GM19023 (cell line): ENCODE results near the gene GSC.
"Not testable (repeated sequence)": the region's sequence is repeated elsewhere in the genome, so short reads cannot be mapped to it uniquely, and the experiment has no call there.

Experiments
- ATAC-seq: cut with Tn5 transposase; IDR thresholded peaks from one replicate; pipeline ENCODE4 v1.9.1; 2021; ENCODE audit warnings: mild to moderate bottlenecking, moderate library complexity; ENCODE audit not compliant: unreplicated experiment

Gene GSC

GRCh38 chr14:94769391-94770250 is at the start of gene GSC:
TSS of gene GSC (minus strand) at chr14:94770113. CDS start at chr14:94770015, 98 bp downstream.
- ATAC-seq, result no peak

DNA sequence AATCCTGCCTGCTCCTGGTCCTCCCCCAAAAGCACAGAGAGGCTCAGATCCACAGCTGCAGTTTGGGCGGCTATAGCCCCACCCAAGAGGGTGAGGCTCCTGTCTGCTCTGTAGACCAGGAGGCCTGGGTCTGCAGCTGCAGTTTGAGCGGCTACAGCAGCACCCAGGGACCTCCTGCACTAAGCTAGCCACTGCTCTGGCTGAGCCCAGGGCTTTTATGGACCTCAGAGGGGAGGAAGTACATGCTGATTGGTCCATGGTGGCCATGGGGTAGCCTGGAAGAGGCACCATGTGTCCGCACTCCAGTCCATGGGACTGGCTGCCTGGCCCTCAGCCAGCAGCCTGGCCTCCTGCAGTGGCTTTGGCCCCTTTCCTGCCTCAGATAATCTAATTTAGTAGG is 49.6 kb upstream of the GSC start:
- ATAC-seq, result no peak

DNA sequence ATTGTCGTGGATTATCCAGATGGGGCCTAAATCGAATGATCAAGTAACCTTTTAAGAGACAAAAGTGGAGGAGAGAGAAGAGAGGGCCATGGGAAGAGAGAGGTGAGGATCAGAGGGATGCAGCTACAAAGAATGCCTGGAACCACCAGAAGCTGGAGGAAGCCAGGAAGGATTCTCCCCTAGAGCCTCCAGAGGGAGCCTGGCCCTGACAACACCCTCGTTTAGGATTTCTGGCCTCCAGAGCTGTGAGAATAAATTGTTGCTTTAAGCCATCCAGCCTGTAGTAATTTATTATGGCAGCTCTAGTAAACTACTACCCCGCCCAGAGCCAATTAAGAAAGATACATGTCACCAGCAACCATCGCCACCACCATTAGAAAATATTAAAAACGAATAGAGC is 46.2 kb upstream of the GSC start:
- ATAC-seq, result no peak

DNA sequence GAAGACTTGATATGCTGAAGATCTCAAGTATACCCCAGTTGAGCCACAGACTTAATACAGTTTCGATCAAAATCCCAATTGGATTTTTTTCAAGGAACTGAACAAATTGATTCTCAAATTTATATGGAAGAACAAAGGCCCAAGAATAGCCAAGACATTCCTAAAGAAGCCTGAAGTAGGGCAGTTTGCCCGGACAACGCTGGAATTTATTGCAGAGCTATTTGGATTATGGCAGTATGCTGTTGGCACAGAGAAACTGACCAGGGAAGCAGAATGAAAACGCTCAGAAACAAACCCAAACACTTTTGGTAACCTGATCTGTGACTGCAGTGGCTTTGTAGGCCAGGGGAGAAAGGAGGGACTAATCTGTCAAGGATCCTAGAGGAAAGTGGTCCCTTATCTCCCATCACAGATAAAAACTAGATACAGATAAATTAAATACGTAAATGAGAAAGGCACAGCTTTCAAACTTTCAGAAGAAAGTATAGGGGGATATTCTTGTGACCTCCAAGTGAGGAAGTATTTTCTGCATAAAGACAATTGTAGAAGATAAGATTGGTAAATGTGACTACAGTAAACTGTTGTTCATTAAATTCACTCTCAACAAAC is 35.9 kb upstream of the GSC start:
- no peak for ATAC-seq

- no peak for ATAC-seq
Observed at GRCh38 chr14:94801225-94801624, 31.3 kb upstream of the GSC start.

- not testable (repeated sequence) for ATAC-seq
Observed at GRCh38 chr14:94800764-94801163, 30.9 kb upstream of the GSC start.

- ATAC-seq, result no peak
Observed at GRCh38 chr14:94797887-94798286, 28.0 kb upstream of the GSC start.

DNA sequence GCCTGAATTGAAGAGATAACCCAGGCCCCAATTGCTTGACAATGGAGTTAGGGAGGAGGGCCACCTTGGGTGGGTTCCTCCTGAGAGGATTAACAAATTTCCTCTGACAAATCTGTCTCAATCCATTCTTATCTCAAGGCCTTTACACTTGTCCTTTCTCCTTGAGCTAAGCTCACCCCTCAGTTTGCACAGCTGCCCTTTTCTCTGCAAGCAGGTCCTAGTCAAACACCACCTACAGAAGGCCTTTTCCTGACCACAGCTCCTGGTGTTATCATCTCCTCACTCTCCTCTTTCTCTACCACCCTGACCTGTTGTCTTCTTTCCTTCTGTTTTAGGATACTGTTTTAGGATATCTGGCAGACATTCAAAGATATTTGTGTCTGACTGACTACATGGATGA is 26.4 kb upstream of the GSC start:
- no peak for ATAC-seq

GRCh38 chr14:94795372-94795771 is 25.5 kb upstream of the GSC start:
- ATAC-seq, result no peak

DNA sequence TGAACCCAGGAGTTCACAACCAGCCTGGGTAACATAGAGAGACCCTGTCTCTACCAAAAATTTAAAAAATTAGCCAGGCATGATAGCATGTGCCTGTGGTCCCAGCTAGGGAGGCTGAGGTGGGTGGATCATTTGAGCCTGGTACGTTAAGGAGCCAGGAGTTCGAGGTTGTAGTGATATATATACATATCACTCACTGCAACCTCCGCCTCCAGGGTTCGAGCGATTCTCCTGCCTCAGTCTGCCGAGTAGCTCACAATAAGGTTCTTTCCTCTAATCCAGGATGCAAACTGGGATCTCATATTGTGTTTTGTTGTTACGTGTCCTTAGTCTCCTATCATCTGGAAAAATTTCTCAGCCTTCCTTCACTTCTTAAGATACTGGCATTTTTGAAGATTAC is 24.0 kb upstream of the GSC start:
- ATAC-seq, result no peak

GRCh38 chr14:94787655-94788054 is 17.7 kb upstream of the GSC start:
- ATAC-seq, result no peak

DNA sequence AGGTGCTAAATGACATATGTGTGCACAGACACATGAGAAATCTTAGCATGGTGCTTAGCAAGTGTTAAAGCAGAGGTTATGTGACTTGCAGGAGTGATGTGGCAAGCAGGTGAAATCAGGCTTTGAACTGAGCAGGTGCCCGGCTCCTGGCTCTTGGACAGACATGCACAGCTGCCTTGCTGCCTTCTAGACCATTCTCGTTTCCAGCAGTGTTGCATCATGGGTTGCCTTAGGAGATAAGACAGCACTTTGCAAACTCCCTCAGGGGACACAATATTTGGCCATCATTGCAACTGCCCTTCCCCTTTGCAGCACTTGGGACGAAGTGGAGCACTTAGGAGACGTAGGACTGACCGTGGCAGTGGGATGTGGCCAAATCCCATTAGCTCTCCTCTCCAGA is 17.2 kb upstream of the GSC start:
- ATAC-seq, result no peak

- no peak for ATAC-seq
Observed at GRCh38 chr14:94780536-94781399, 10.9 kb upstream of the GSC start.

- no peak for ATAC-seq
Observed at GRCh38 chr14:94779713-94780112, 9.8 kb upstream of the GSC start.

- ATAC-seq, result no peak
Observed at GRCh38 chr14:94775871-94776210, 5.9 kb upstream of the GSC start.

DNA sequence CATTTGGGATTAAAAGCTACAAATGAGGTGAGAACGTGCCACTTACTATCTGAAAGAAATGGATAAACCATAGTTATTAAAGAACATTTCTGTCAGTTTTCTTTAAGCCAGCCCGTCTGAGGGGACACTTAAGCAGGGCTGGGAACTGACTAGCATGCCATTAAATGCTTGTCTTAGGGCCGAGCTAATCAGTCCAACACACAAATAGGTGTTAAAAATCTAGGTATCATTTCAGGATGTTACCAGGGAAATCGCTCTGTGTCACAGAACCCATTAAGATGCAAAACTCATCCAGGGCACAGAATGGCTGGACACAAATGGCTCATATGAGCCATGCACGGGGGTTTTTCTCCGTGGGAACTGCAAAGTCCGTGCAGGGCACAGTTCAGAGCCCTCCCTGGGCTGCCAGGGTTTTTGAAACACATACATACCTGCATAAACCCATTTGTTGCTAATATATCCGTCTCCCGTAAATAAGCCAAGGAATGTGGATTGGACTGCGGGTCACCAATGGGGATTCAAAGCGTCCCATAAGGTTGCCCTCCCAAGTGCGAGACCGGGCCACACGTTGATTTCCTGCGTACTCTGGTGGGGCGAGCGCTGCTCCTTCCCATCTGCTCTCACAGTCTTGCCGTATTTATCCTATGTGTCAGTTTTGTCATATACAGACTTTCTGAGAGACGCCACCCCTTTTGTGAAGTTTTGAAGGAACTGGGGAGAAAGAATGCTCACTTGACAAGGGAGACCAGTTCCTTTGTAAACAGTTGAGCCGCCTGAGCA is 5.4 kb upstream of the GSC start:
- no peak for ATAC-seq

GRCh38 chr14:94774344-94775090 is 4.6 kb upstream of the GSC start:
- ATAC-seq, result no peak

DNA sequence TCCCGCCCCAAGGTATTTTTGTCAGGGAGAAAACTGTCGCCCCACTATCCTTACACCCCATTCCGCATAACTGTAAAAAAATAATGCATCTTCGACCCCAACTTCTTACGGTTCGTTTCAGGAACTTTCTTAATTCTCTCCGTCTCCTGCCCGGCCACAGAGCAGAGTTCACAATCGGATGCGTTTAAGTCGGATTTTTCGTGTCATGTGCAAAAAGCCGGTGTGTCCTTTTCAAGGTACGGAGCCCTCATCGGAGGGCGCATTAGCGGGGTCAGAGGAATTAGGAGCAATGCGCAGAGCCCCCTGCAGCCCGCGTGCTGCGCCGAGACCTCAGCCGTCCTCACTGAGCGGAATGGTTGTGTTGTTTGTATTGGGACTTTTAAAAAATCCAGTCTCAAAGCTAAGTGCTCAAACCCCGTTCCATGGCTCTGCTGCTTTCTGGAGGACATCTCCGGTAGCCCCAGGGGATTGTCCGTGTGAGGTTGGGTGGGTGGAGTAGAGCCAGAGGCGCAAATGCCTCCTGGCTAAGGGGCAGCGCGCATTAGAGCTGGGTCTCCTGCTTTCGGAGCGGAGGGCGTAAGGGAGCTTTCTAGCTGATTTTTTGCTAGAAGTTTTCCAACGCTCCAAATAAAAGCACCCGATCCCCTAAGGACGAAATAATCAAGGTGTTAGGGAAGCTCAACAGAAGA is 3.9 kb upstream of the GSC start:
- no peak for ATAC-seq

DNA sequence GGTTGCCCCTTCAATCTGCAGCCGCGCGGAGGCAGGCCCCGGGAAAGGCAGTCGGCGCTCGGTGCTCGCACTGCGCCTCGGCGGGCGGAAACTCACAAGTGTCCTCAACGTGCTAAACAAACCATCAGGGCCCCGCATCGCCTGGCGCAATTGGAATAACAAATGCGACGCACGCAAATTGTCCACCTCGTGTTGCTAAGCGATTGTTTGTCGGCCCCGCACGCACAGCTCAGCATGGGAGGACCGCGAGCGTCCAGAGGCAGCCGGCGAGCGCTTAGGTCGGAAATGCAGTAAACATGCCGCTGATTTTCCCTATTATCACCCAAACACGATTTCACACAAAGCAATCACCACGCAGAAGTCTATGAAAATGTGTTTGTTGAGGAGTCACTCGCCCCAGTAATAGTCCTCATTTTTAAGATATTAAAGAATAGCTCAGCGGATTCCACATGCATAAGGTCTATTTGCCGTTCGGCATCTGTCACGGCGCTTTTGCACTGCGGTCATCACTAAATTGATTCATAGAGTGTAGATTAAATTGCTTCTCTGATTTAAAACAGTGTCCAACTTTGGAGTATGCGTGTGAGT is 3.2 kb upstream of the GSC start:
- ATAC-seq, result no peak
